CD4-positive, alpha-beta T cell (primary cell): ENCODE measurements around the gene DNAJC6. TPM values are rescaled to one million over a fixed set of nuclear protein-coding genes. Genes with fewer than 3 reads are reported as not detected.
A peak's percentile ranks its signal among the peaks of the same experiment; 100 is the strongest.

Experiments
- ATAC-seq: fragments of 200-7000 bp; cut with Tn5 transposase; one replicate; pipeline ENCODE4 v1.10.0; 2022; ENCODE audit warnings: mild to moderate bottlenecking; ENCODE audit not compliant: poor library complexity
- CTCF ChIA-PET: fragments of 350-600 bp; sonication (Branson Sonifier 250); formaldehyde crosslinking; loops from one replicate; lab custom pipeline; 2021; ENCODE audit warnings: antibody characterized with exemption, inconsistent platforms; lab: Charles Lee
- POLR2A ChIA-PET: fragments of 350-600 bp; sonication (Branson Sonifier 250); formaldehyde crosslinking; loops from one replicate; lab custom pipeline; 2021; ENCODE audit warnings: antibody characterized with exemption, inconsistent platforms; lab: Charles Lee
- DNase-seq, 14 experiments: peaks; one replicate each; pipeline ENCODE4 v3.0.0-alpha.2; 2013 to 2020; ENCODE audit warnings: mixed read lengths in 2 of 14
- H3K27ac ChIP-seq, 2 donors: one replicate each; pipeline versions ENCODE4 v1.5.1 to v1.7.0; 2013; ENCODE audit warnings: low read length in 2 of 2, low read depth in 1 of 2, mild to moderate bottlenecking in 1 of 2
- H3K27me3 ChIP-seq, 2 experiments: 1 replicate in 1 of 2; 2 replicates in 1 of 2; pipeline versions ENCODE4 v1.6.1 to v1.7.0; 2013; ENCODE audit warnings: low read length in 2 of 2, control low read depth in 1 of 2, mild to moderate bottlenecking in 1 of 2, moderate library complexity in 1 of 2; ENCODE audit not compliant: insufficient read depth in 2 of 2, control insufficient read depth in 1 of 2
- H3K36me3 ChIP-seq: one replicate; pipeline ENCODE4 v1.6.1; 2013; ENCODE audit warnings: low read length, control low read depth; ENCODE audit not compliant: insufficient read depth
- H3K4me1 ChIP-seq: one replicate; pipeline ENCODE4 v1.6.1; 2013; ENCODE audit warnings: low read length, control low read depth; ENCODE audit not compliant: insufficient read depth
- H3K4me3 ChIP-seq: one replicate; pipeline ENCODE4 v1.5.1; 2013; ENCODE audit warnings: mild to moderate bottlenecking, low read length, moderate library complexity
- H3K9me3 ChIP-seq, 2 experiments: 1 replicate in 1 of 2; 2 replicates in 1 of 2; pipeline versions ENCODE4 v1.6.1 to v1.7.0; 2013; ENCODE audit warnings: low read length in 2 of 2, mild to moderate bottlenecking in 2 of 2, control low read depth in 1 of 2, moderate library complexity in 1 of 2; ENCODE audit not compliant: control insufficient read depth in 1 of 2, insufficient read depth in 1 of 2
- H3K27ac Mint-ChIP-seq: one replicate; pipeline ENCODE4 v1.8.0; 2020; ENCODE audit warnings: mixed read lengths
- H3K27me3 Mint-ChIP-seq: one replicate; pipeline ENCODE4 v1.8.0; 2021; ENCODE audit warnings: mixed read lengths
- H3K36me3 Mint-ChIP-seq: one replicate; pipeline ENCODE4 v1.8.0; 2021; ENCODE audit warnings: low read depth, mixed read lengths
- H3K4me1 Mint-ChIP-seq: one replicate; pipeline ENCODE4 v1.8.0; 2021; ENCODE audit warnings: low read depth, mixed read lengths
- H3K4me3 Mint-ChIP-seq: one replicate; pipeline ENCODE4 v1.8.0; 2020; ENCODE audit warnings: mild to moderate bottlenecking, mixed read lengths
- H3K9me3 Mint-ChIP-seq: one replicate; pipeline ENCODE4 v1.8.0; 2020; ENCODE audit warnings: mixed read lengths
- intact Hi-C, 2 experiments: fragments of 100-400 bp; cut with DNase I in 1 of 2; cut with micrococcal nuclease in 1 of 2; formaldehyde crosslinking; loops; one replicate each; pipeline versions ENCODE4 v1.15.1 to v1.9.0; 2023 to 2025; cut with DNase I, micrococcal nuclease
- total RNA-seq, 174 experiments: library from RNA in 2 of 174; stranded (reverse) in 2 of 174; gene quantifications; one replicate each; pipeline ENCODE4 v1.2.3 and lab custom pipeline; 2021 to 2026
- TF ChIP-seq, protein P1 (sequence below): fragments of 200-600 bp; IDR thresholded peaks from one replicate; pipeline ENCODE4 v1.8.0; 2022; ENCODE audit warnings: antibody characterized with exemption, mild to moderate bottlenecking

DNAJC6 gene
- total RNA-seq, 2 experiments from 2014 or later: 2.4 to 2.5 TPM

DNA sequence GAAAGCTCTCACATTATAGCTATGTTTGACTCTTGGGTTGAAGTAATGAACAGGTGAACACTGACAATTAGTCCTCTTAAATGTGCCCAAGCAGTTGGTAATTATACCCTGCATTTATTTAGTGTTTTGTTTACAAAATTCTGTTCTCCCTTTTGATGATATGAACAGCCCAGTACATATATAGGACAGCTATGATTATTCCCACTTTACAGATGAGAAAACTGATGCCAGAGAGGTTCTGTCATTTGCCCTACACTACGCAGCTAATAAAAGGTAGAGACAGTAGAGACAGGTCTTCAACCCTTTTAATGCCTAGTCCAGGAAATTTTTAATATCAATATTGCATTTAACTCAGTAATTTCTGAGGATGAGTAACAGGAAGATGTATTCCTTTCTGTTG is 46.1 kb upstream of the DNAJC6 start:
- no peaks in the 10 kb centered on the region for H3K9me3 Mint-ChIP-seq
- CTCF ChIA-PET: interaction anchor here (1.4 kb wide), 1 partner anchor 9 kb away, joined by 4 read pairs; no protein-coding TSS in a partner anchor
- H3K27me3 ChIP-seq: peaks cover 10 to 37% of the 10 kb centered on the region in 2 experiments
- H3K36me3 ChIP-seq: no peaks in the 10 kb centered on the region
- TF ChIP-seq, protein P1, sequence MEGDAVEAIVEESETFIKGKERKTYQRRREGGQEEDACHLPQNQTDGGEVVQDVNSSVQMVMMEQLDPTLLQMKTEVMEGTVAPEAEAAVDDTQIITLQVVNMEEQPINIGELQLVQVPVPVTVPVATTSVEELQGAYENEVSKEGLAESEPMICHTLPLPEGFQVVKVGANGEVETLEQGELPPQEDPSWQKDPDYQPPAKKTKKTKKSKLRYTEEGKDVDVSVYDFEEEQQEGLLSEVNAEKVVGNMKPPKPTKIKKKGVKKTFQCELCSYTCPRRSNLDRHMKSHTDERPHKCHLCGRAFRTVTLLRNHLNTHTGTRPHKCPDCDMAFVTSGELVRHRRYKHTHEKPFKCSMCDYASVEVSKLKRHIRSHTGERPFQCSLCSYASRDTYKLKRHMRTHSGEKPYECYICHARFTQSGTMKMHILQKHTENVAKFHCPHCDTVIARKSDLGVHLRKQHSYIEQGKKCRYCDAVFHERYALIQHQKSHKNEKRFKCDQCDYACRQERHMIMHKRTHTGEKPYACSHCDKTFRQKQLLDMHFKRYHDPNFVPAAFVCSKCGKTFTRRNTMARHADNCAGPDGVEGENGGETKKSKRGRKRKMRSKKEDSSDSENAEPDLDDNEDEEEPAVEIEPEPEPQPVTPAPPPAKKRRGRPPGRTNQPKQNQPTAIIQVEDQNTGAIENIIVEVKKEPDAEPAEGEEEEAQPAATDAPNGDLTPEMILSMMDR: no peak
- H3K9me3 ChIP-seq: no peaks in the 10 kb centered on the region
- H3K27ac Mint-ChIP-seq: no peak overlapping the region
- peaks cover 10% of the 10 kb centered on the region for H3K4me1 ChIP-seq
- H3K27ac ChIP-seq: no peak overlapping the region
- intact Hi-C loops: no loop called here
- H3K4me1 Mint-ChIP-seq: peaks cover 22% of the 10 kb centered on the region
- POLR2A ChIA-PET: interaction anchor here (4.7 kb wide), 1 partner anchor 9 kb away, joined by 37 read pairs; no protein-coding TSS in a partner anchor
- H3K4me3 ChIP-seq: no peak overlapping the region
- no peak overlapping the region for H3K4me3 Mint-ChIP-seq
- peaks cover 33% of the 10 kb centered on the region for H3K27me3 Mint-ChIP-seq
- ATAC-seq (no peak), DNase-seq (no peak)
- no peaks in the 10 kb centered on the region for H3K36me3 Mint-ChIP-seq

DNA sequence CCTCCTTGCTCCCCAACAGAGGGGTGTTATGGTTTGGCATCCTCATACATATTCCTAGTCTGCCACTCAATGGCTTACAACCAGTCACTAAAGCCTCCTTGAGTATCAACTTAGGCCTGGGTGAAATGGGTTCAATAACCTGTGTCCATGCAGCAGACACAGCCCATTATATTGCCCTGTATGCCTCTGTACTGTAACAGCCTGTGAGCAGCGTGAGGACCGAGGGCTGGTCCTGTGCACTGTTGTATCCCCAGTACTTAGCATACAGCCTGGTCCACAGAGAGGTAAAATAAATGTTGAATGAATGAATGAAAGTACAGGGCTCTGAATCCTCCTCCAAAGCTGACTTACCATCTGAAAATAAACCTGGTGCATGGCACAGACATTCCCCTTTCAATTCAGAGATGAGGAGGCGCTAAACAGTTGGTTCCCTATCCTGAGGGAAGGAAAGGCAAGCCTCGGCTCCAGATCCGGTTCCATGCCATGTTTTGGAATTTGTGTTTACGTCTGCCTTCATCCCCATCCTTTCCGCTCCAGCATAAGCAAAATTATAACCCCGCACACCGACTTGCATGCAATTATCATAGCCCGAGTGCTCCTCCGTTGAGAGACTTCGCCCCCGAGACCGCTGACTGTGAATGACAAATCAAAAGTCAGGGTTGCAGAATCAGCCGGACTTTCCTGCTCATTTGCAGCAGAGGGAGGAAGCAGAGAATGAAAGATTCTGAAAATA is 45.0 kb upstream of the DNAJC6 start:
- no peak overlapping the region for H3K27ac Mint-ChIP-seq
- DNase-seq: peak in 2 of 14 experiments; percentile 20 to 26
- peak overlapping the region; percentile 16 for H3K4me3 Mint-ChIP-seq
- no peak for ATAC-seq
- TF ChIP-seq, protein P1: no peak
- Histone ChIP-seq H3K36me3 (no peaks in the 10 kb centered on the region), H3K4me3 (no peak overlapping the region), H3K9me3 (no peaks in the 10 kb centered on the region), H3K4me1 (peaks cover 10% of the 10 kb centered on the region), H3K27me3 (peaks cover 10 to 37% of the 10 kb centered on the region in 2 experiments), H3K27ac (no peak overlapping the region)
- no peaks in the 10 kb centered on the region for H3K9me3 Mint-ChIP-seq
- intact Hi-C loops: no loop called here
- POLR2A ChIA-PET: interaction anchor here (1.6 to 4.7 kb wide), 2 partner anchors 10 to 156 kb away, joined by 6 to 37 read pairs; partner anchors contain the start of genes LEPR and LEPROT
- CTCF ChIA-PET: interaction anchor here (1.4 kb wide), 1 partner anchor 10 kb away, joined by 4 read pairs; no protein-coding TSS in a partner anchor
- H3K27me3 Mint-ChIP-seq: peaks cover 35% of the 10 kb centered on the region
- H3K4me1 Mint-ChIP-seq: peaks cover 22% of the 10 kb centered on the region
- H3K36me3 Mint-ChIP-seq: no peaks in the 10 kb centered on the region

DNA sequence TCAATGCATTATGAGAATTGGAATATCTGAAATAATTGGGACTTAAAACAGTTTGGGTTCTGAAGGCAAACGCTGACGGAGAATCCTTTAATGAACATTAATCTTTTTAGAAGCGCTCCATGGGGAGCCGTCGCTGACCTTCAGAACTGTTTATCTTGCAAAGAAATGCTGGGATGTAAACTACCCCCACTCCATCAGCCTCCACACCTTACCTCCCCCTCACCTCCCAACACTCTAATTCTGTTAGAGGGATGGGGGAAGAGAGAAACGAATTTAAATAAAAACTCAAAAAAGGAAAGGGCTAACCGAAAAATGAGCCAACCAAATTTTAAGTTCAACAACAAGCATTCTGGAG is 44.1 kb upstream of the DNAJC6 start:
- Histone ChIP-seq H3K4me3 (peak overlapping the region; percentile 62), H3K36me3 (no peaks in the 10 kb centered on the region), H3K4me1 (peaks cover 10% of the 10 kb centered on the region), H3K27ac (no peak overlapping the region), H3K27me3 (peaks cover 10 to 37% of the 10 kb centered on the region in 2 experiments), H3K9me3 (no peaks in the 10 kb centered on the region)
- Mint-ChIP-seq H3K27ac (no peak overlapping the region), H3K9me3 (no peaks in the 10 kb centered on the region), H3K4me1 (peaks cover 22% of the 10 kb centered on the region), H3K27me3 (peaks cover 41% of the 10 kb centered on the region), H3K36me3 (no peaks in the 10 kb centered on the region), H3K4me3 (peak overlapping the region; percentile 64)
- intact Hi-C loops: no loop called here
- CTCF ChIA-PET: no interaction called here
- DNase-seq (no peak), ATAC-seq (no peak)
- POLR2A ChIA-PET: interaction anchor here (1.0 to 4.7 kb wide), 3 partner anchors 9 to 155 kb away, joined by 3 to 37 read pairs (median 6); partner anchors contain the start of genes LEPR and LEPROT
- TF ChIP-seq, protein P1: no peak
